ENCODE data around the gene TNIK. TPM values are rescaled to one million over a fixed set of nuclear protein-coding genes. Genes with fewer than 3 reads are reported as not detected.

Gene TNIK
- total RNA-seq, 4 donors from 2014 or later = 32.9 to 52.0 (median 40.2) TPM

DNA sequence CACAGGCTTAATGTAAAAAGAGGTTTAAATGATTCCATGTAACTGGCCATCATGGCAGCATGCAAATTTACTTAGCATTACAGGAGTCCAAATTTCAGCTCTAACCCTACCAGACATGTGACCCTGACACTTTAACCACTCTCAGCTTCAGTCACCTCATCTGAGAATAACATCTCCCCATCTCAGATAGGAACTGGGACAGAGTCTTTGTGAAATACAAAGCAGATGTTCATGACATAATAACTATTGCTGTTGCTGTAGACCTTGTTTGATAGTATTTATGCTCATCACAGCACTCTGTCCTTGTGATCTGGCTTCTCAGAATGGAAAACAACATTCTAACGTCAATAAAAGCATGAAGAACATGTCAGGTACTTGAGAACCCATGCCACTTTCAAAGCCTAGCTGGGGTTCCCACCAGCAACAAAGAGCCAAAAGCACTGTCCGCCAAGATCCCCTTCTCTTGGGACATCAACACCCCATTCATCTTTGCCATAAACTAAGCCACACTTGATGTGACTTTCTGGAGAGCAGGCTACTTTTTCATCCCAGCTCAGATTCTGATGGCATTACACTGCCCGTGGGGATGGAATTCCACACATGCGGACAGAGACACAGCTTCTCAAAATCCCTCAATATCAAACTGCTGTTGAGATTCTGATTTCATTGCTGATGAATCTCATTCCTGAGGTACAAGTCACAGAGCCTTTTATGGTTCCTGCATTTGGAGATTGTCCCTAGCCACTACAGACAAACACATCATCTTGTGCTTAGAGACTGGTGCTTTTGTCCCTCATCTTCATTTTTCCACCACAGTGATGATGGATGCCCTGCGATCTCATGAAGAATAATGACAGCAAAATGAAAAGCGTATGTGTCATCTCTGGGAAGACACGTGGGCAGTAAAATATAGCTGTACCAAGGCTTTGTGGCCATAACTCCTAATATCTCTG is 202.7 kb downstream of the TNIK start:
- DNase-seq = no peak
- Histone ChIP-seq H3K4me1 (peaks cover 0 to 23% (median 1%) of the 10 kb centered on the region in 4 donors), H3K4me3 (no peak overlapping the region), H3K27me3 (no peaks in the 10 kb centered on the region), H3K27ac (peak overlapping the region in 3 of 4 donors; percentile 2 to 21 (median 18)), H3K9me3 (no peaks in the 10 kb centered on the region), H3K36me3 (no peaks in the 10 kb centered on the region)
- 82 to 88% methylated on average over 5 to 7 of the region's 7 CpGs for WGBS, 2 donors (ENCODE audit: low coverage in 1 of 2)
- in situ Hi-C loops (cut with MboI; ENCODE audit: low pct_ligation_motif_present in 1 of 4, low pct_unique_long_range_greater_than_20kb in 1 of 4, low sequenced_read_pairs in 3 of 4) (no loop called here), intact Hi-C loops (cut with DNase I; ENCODE audit: low total_unique reads) (no loop called here)
- TF ChIP-seq, protein P1, sequence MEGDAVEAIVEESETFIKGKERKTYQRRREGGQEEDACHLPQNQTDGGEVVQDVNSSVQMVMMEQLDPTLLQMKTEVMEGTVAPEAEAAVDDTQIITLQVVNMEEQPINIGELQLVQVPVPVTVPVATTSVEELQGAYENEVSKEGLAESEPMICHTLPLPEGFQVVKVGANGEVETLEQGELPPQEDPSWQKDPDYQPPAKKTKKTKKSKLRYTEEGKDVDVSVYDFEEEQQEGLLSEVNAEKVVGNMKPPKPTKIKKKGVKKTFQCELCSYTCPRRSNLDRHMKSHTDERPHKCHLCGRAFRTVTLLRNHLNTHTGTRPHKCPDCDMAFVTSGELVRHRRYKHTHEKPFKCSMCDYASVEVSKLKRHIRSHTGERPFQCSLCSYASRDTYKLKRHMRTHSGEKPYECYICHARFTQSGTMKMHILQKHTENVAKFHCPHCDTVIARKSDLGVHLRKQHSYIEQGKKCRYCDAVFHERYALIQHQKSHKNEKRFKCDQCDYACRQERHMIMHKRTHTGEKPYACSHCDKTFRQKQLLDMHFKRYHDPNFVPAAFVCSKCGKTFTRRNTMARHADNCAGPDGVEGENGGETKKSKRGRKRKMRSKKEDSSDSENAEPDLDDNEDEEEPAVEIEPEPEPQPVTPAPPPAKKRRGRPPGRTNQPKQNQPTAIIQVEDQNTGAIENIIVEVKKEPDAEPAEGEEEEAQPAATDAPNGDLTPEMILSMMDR (IDR thresholded peaks at IDR 0.05) = no peak
- TF ChIP-seq EP300 (IDR thresholded peaks at IDR 0.05; ENCODE audit: low read depth) (no peak), POLR2AphosphoS5 (IDR thresholded peaks at IDR 0.05) (no peak), POLR2A (IDR thresholded peaks at IDR 0.05) (no peak)

DNA sequence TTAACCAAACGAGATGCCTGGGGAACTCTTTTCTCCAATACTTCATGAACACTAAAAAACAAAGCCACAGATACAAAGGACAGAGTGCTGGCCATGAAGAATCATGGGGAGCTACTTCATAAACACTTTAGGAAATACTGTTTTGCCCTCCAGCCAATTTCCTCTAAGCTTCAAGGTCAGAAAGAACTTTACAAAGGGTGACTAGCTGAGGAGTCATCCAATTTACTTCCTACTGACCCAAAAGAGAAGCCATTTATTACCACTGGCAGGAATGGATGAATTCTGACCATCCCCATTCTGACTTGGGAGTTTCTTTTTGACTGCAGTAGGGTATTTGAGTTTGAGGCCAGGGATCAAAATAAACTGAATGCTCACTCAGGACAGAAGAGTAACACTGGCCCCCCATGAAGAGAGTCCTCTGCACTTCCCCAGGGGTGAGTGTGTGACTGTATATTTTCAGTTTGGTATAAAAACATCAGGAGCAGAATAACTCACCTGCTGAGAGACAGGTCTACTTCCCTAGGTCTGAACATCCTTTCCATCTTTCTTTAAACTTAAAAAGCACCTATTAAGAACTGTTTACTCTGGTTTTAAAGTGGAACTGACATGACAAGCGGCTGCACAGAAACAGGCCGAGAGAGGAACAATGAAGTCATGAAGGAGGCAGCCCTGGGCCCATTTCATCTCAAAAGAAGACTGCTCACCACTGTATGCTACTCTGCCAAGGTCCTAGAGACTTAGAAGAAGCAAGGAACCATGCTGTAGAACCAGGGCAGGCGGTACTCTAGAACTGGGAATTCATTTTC is 203.6 kb downstream of the TNIK start:
- peaks cover 0 to 14% (median 1%) of the 10 kb centered on the region in 4 donors for H3K4me1 ChIP-seq
- no peak overlapping the region for H3K27ac ChIP-seq
- WGBS, 2 donors (ENCODE audit: low coverage in 1 of 2) = 88 to 91% methylated on average over 1 to 4 of the region's 4 CpGs
- H3K4me3 ChIP-seq = no peak overlapping the region
- no peak for TF ChIP-seq POLR2A (IDR thresholded peaks at IDR 0.05)
- TF ChIP-seq, protein P1 (IDR thresholded peaks at IDR 0.05) = no peak
- TF ChIP-seq POLR2AphosphoS5 (IDR thresholded peaks at IDR 0.05) = no peak
- TF ChIP-seq EP300 (IDR thresholded peaks at IDR 0.05; ENCODE audit: low read depth) = no peak
- no peaks in the 10 kb centered on the region for H3K36me3 ChIP-seq
- in situ Hi-C loops (cut with MboI; ENCODE audit: low pct_ligation_motif_present in 1 of 4, low pct_unique_long_range_greater_than_20kb in 1 of 4, low sequenced_read_pairs in 3 of 4) = no loop called here
- intact Hi-C loops (cut with DNase I; ENCODE audit: low total_unique reads) = no loop called here
- no peaks in the 10 kb centered on the region for H3K9me3 ChIP-seq
- no peaks in the 10 kb centered on the region for H3K27me3 ChIP-seq
- no peak for DNase-seq

DNA sequence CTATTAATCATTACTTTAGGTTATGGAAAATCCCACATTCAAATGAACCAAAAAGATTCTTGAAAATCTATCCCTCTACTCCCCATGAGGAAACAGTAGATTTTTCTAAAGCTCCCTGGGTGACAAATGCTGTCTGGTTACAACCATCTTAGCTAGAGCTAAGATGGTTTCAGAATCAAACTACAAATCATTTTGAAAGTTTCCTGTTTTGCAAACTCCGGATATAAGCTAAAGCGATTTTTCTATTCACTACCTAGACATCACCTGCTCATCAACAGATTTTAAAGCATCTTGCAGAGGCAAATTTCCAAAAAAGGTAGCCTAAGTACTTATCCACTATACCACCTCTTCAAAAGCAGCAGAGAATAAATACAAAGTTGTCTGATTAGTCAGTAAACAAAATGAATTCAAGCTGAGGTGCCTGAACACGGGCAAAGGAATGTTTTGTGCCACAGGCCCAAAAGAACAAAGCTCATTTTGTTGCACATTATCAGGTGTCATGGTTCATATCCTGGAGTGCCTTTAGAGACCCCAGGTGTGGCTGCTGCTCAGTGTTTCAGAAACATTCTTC is 204.9 kb downstream of the TNIK start:
- Histone ChIP-seq H3K27me3 (no peaks in the 10 kb centered on the region), H3K4me3 (no peak overlapping the region), H3K9me3 (no peaks in the 10 kb centered on the region), H3K4me1 (peaks cover 0 to 8% (median 1%) of the 10 kb centered on the region in 4 donors), H3K27ac (no peak overlapping the region), H3K36me3 (no peaks in the 10 kb centered on the region)
- TF ChIP-seq POLR2AphosphoS5 (IDR thresholded peaks at IDR 0.05) = no peak
- TF ChIP-seq, protein P1 (IDR thresholded peaks at IDR 0.05) = no peak
- no peak for TF ChIP-seq POLR2A (IDR thresholded peaks at IDR 0.05)
- TF ChIP-seq EP300 (IDR thresholded peaks at IDR 0.05; ENCODE audit: low read depth) = no peak
- in situ Hi-C loops (cut with MboI; ENCODE audit: low pct_ligation_motif_present in 1 of 4, low pct_unique_long_range_greater_than_20kb in 1 of 4, low sequenced_read_pairs in 3 of 4) (no loop called here), intact Hi-C loops (cut with DNase I; ENCODE audit: low total_unique reads) (no loop called here)
- WGBS, 2 donors (ENCODE audit: low coverage in 1 of 2) = 46 to 49% methylated on average over 3 of the region's 3 CpGs
- DNase-seq = no peak

DNA sequence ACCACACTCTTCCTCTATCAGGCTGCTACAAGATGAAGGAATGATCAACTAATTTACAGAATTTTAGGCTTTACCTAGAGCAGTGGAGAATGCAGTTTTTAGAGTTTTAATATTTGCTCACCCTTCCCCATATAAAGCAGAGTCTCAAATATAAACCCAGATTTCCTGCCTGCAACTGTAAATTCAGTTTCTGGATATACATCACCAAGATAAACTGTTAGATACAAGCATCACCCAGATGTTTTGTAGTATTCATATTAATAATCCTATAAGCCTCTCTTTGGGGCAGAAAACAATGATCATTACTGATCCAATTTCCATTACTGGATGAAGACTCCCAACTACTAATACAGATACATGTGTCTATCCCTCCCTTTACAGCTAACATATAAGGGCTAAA is 205.9 kb downstream of the TNIK start:
- no peak for DNase-seq
- intact Hi-C loops (cut with DNase I; ENCODE audit: low total_unique reads) (no loop called here), in situ Hi-C loops (cut with MboI; ENCODE audit: low pct_ligation_motif_present in 1 of 4, low pct_unique_long_range_greater_than_20kb in 1 of 4, low sequenced_read_pairs in 3 of 4) (no loop called here)
- no peak overlapping the region for H3K27ac ChIP-seq
- H3K4me1 ChIP-seq = peaks cover 0 to 8% (median 1%) of the 10 kb centered on the region in 4 donors
- H3K36me3 ChIP-seq = no peaks in the 10 kb centered on the region
- TF ChIP-seq POLR2A (IDR thresholded peaks at IDR 0.05) = no peak
- no peak for TF ChIP-seq POLR2AphosphoS5 (IDR thresholded peaks at IDR 0.05)
- no peak for TF ChIP-seq EP300 (IDR thresholded peaks at IDR 0.05; ENCODE audit: low read depth)
- H3K4me3 ChIP-seq = no peak overlapping the region
- no peaks in the 10 kb centered on the region for H3K27me3 ChIP-seq
- no peaks in the 10 kb centered on the region for H3K9me3 ChIP-seq
